Measurements from ENCODE around the gene SLC1A3.

- no peak for TF ChIP-seq ZNF274 (IDR thresholded peaks at IDR 0.05; ENCODE audit: low read depth, low read length)
- no peak for TF ChIP-seq SUZ12 (IDR thresholded peaks at IDR 0.05; ENCODE audit: extremely low read depth, insufficient read depth, insufficient read length)
Measured at GRCh38 chr5:36694351-36694750, 87.9 kb downstream of the SLC1A3 start.
